HG02885 (cell line): ENCODE measurements around the gene FRMD3.

Source experiments
- ATAC-seq: cut with Tn5 transposase; IDR thresholded peaks from one replicate; pipeline ENCODE4 v1.9.1; 2021; ENCODE audit warnings: mild to moderate bottlenecking; ENCODE audit not compliant: unreplicated experiment, poor library complexity

Gene FRMD3

GRCh38 chr9:83204047-83204446, 334.2 kb downstream of the FRMD3 start:
- no peak for ATAC-seq

- no peak for ATAC-seq
Measured at GRCh38 chr9:83200531-83200930, 337.7 kb downstream of the FRMD3 start.

GRCh38 chr9:83199832-83200231, 338.4 kb downstream of the FRMD3 start:
- ATAC-seq: no peak

GRCh38 chr9:83199240-83199639, 339.0 kb downstream of the FRMD3 start:
- no peak for ATAC-seq

GRCh38 chr9:83198371-83198770, 339.8 kb downstream of the FRMD3 start:
- no peak for ATAC-seq

- no peak for ATAC-seq
Measured at GRCh38 chr9:83197591-83197990, 340.6 kb downstream of the FRMD3 start.

GRCh38 chr9:83196946-83197345, 341.3 kb downstream of the FRMD3 start:
- ATAC-seq: no peak
